ENCODE measurements around the gene GOLGA6D.
"Not testable (repeated sequence)": the region's sequence is repeated elsewhere in the genome, so short reads cannot be mapped to it uniquely, and the experiment has no call there.

Gene GOLGA6D

GRCh38 chr15:75314552-75315290 is 32.1 kb downstream of the GOLGA6D start:
- H3K36me3 ChIP-seq (ENCODE audit: control insufficient read depth, insufficient read depth, low read length): no peaks in the 10 kb centered on the region
- no peak overlapping the region for H3K4me3 ChIP-seq (ENCODE audit: extremely low read depth, insufficient read depth, low read length, poor library complexity, severe bottlenecking)
- 86 to 94% methylated on average over 5 of the region's 5 CpGs for WGBS, 2 experiments (ENCODE audit: insufficient coverage in 2 of 2)
- H3K4me1 ChIP-seq (ENCODE audit: control insufficient read depth, insufficient read depth, low read length, poor library complexity, severe bottlenecking): no peaks in the 10 kb centered on the region
- H3K27ac ChIP-seq (ENCODE audit: low read depth, low read length, severe bottlenecking): no peak overlapping the region
- H3K9me3 ChIP-seq (ENCODE audit: control insufficient read depth, low read length): no peaks in the 10 kb centered on the region

- not testable (repeated sequence) for H3K4me3 ChIP-seq (ENCODE audit: extremely low read depth, insufficient read depth, low read length, poor library complexity, severe bottlenecking); H3K36me3 ChIP-seq (ENCODE audit: control insufficient read depth, insufficient read depth, low read length); H3K27ac ChIP-seq (ENCODE audit: low read depth, low read length, severe bottlenecking); H3K9me3 ChIP-seq (ENCODE audit: control insufficient read depth, low read length); H3K4me1 ChIP-seq (ENCODE audit: control insufficient read depth, insufficient read depth, low read length, poor library complexity, severe bottlenecking)
- WGBS, 2 experiments (ENCODE audit: insufficient coverage in 2 of 2): 82 to 100% methylated on average over 2 to 3 of the region's 5 CpGs
These were observed 36.7 kb downstream of the GOLGA6D start for GRCh38 chr15:75319231-75319897.

GRCh38 chr15:75321711-75322110 is 39.1 kb downstream of the GOLGA6D start:
- H3K36me3 ChIP-seq (ENCODE audit: control insufficient read depth, insufficient read depth, low read length): no peaks in the 10 kb centered on the region
- 83 to 91% methylated on average over 6 of the region's 6 CpGs for WGBS, 2 experiments (ENCODE audit: insufficient coverage in 2 of 2)
- H3K4me3 ChIP-seq (ENCODE audit: extremely low read depth, insufficient read depth, low read length, poor library complexity, severe bottlenecking): no peak overlapping the region
- H3K27ac ChIP-seq (ENCODE audit: low read depth, low read length, severe bottlenecking): no peak overlapping the region
- no peaks in the 10 kb centered on the region for H3K4me1 ChIP-seq (ENCODE audit: control insufficient read depth, insufficient read depth, low read length, poor library complexity, severe bottlenecking)
- H3K9me3 ChIP-seq (ENCODE audit: control insufficient read depth, low read length): no peaks in the 10 kb centered on the region

- Histone ChIP-seq H3K4me1 (ENCODE audit: control insufficient read depth, insufficient read depth, low read length, poor library complexity, severe bottlenecking) (no peaks in the 10 kb centered on the region), H3K27ac (ENCODE audit: low read depth, low read length, severe bottlenecking) (no peak overlapping the region), H3K9me3 (ENCODE audit: control insufficient read depth, low read length) (no peaks in the 10 kb centered on the region), H3K4me3 (ENCODE audit: extremely low read depth, insufficient read depth, low read length, poor library complexity, severe bottlenecking) (no peak overlapping the region), H3K36me3 (ENCODE audit: control insufficient read depth, insufficient read depth, low read length) (no peaks in the 10 kb centered on the region)
- 100% methylated on average over 1 of the region's 4 CpGs; no CpG with 5 or more reads in 1 of the 2 experiments for WGBS, 2 experiments (ENCODE audit: insufficient coverage in 2 of 2)
These were observed 43.3 kb downstream of the GOLGA6D start for GRCh38 chr15:75325922-75326321.

GRCh38 chr15:75327005-75327404 is 44.4 kb downstream of the GOLGA6D start:
- 82 to 95% methylated on average over 2 to 3 of the region's 4 CpGs for WGBS, 2 experiments (ENCODE audit: insufficient coverage in 2 of 2)

GRCh38 chr15:75327491-75327890 is 44.9 kb downstream of the GOLGA6D start:
- 83 to 95% methylated on average over 3 of the region's 3 CpGs for WGBS, 2 experiments (ENCODE audit: insufficient coverage in 2 of 2)
- Histone ChIP-seq H3K36me3 (ENCODE audit: control insufficient read depth, insufficient read depth, low read length) (no peaks in the 10 kb centered on the region), H3K4me1 (ENCODE audit: control insufficient read depth, insufficient read depth, low read length, poor library complexity, severe bottlenecking) (no peaks in the 10 kb centered on the region), H3K9me3 (ENCODE audit: control insufficient read depth, low read length) (no peaks in the 10 kb centered on the region), H3K27ac (ENCODE audit: low read depth, low read length, severe bottlenecking) (no peak overlapping the region), H3K4me3 (ENCODE audit: extremely low read depth, insufficient read depth, low read length, poor library complexity, severe bottlenecking) (no peak overlapping the region)

More at GRCh38 chr15:75327005-75327404, 44.4 kb downstream of the GOLGA6D start:
- Histone ChIP-seq H3K27ac (ENCODE audit: low read depth, low read length, severe bottlenecking) (no peak overlapping the region), H3K36me3 (ENCODE audit: control insufficient read depth, insufficient read depth, low read length) (no peaks in the 10 kb centered on the region), H3K9me3 (ENCODE audit: control insufficient read depth, low read length) (no peaks in the 10 kb centered on the region), H3K4me1 (ENCODE audit: control insufficient read depth, insufficient read depth, low read length, poor library complexity, severe bottlenecking) (no peaks in the 10 kb centered on the region), H3K4me3 (ENCODE audit: extremely low read depth, insufficient read depth, low read length, poor library complexity, severe bottlenecking) (no peak overlapping the region)

- Histone ChIP-seq H3K9me3 (ENCODE audit: control insufficient read depth, low read length) (no peaks in the 10 kb centered on the region), H3K4me3 (ENCODE audit: extremely low read depth, insufficient read depth, low read length, poor library complexity, severe bottlenecking) (no peak overlapping the region), H3K27ac (ENCODE audit: low read depth, low read length, severe bottlenecking) (no peak overlapping the region), H3K36me3 (ENCODE audit: control insufficient read depth, insufficient read depth, low read length) (no peaks in the 10 kb centered on the region), H3K4me1 (ENCODE audit: control insufficient read depth, insufficient read depth, low read length, poor library complexity, severe bottlenecking) (no peaks in the 10 kb centered on the region)
- 83 to 90% methylated on average over 8 to 9 of the region's 10 CpGs for WGBS, 2 experiments (ENCODE audit: insufficient coverage in 2 of 2)
These were observed 46.1 kb downstream of the GOLGA6D start for GRCh38 chr15:75328493-75329314.

- no peaks in the 10 kb centered on the region for H3K4me1 ChIP-seq (ENCODE audit: control insufficient read depth, insufficient read depth, low read length, poor library complexity, severe bottlenecking)
- H3K4me3 ChIP-seq (ENCODE audit: extremely low read depth, insufficient read depth, low read length, poor library complexity, severe bottlenecking): no peak overlapping the region
- no peaks in the 10 kb centered on the region for H3K9me3 ChIP-seq (ENCODE audit: control insufficient read depth, low read length)
- no peak overlapping the region for H3K27ac ChIP-seq (ENCODE audit: low read depth, low read length, severe bottlenecking)
- 93% methylated on average over 1 to 2 of the region's 2 CpGs for WGBS, 2 experiments (ENCODE audit: insufficient coverage in 2 of 2)
- no peaks in the 10 kb centered on the region for H3K36me3 ChIP-seq (ENCODE audit: control insufficient read depth, insufficient read depth, low read length)
These were observed 46.9 kb downstream of the GOLGA6D start for GRCh38 chr15:75329571-75329970.

GRCh38 chr15:75332093-75332492 is 49.5 kb downstream of the GOLGA6D start:
- WGBS, 2 experiments (ENCODE audit: insufficient coverage in 2 of 2): 77 to 81% methylated on average over 3 to 5 of the region's 7 CpGs
- H3K9me3 ChIP-seq (ENCODE audit: control insufficient read depth, low read length); H3K36me3 ChIP-seq (ENCODE audit: control insufficient read depth, insufficient read depth, low read length); H3K4me1 ChIP-seq (ENCODE audit: control insufficient read depth, insufficient read depth, low read length, poor library complexity, severe bottlenecking); H3K27ac ChIP-seq (ENCODE audit: low read depth, low read length, severe bottlenecking); H3K4me3 ChIP-seq (ENCODE audit: extremely low read depth, insufficient read depth, low read length, poor library complexity, severe bottlenecking): not testable (repeated sequence)

GRCh38 chr15:75333654-75334419 is 51.2 kb downstream of the GOLGA6D start:
- not testable (repeated sequence) for H3K4me1 ChIP-seq (ENCODE audit: control insufficient read depth, insufficient read depth, low read length, poor library complexity, severe bottlenecking); H3K27ac ChIP-seq (ENCODE audit: low read depth, low read length, severe bottlenecking); H3K4me3 ChIP-seq (ENCODE audit: extremely low read depth, insufficient read depth, low read length, poor library complexity, severe bottlenecking); H3K36me3 ChIP-seq (ENCODE audit: control insufficient read depth, insufficient read depth, low read length); H3K9me3 ChIP-seq (ENCODE audit: control insufficient read depth, low read length)
- WGBS, 2 experiments (ENCODE audit: insufficient coverage in 2 of 2): 90 to 93% methylated on average over 12 of the region's 15 CpGs
